A549 (cell line): Measurements from ENCODE around the gene CSRP2. TPM values are rescaled to one million over a fixed set of nuclear protein-coding genes. Genes with fewer than 3 reads are reported as not detected.

ENCODE experiments used
- ATAC-seq, 2 experiments: fragments of 200-7000 bp in 1 of 2; fragments of >200 bp in 1 of 2; cut with Nextera tagmentation in 1 of 2; cut with Tn5 transposase in 1 of 2; 3 replicates each; pipeline versions ENCODE4 v1.8.0 to v1.9.1; 2018 to 2020; ENCODE audit warnings: mild to moderate bottlenecking in 1 of 2, moderate library complexity in 1 of 2
- CTCF ChIA-PET: fragments of 300-600 bp; sonication (Branson Sonifier 250); formaldehyde crosslinking; extraction: SDS; loops from one replicate; lab custom pipeline; 2021; ENCODE audit warnings: antibody characterized with exemption, inconsistent platforms; lab: Yijun Ruan, JAX
- POLR2A ChIA-PET: fragments of 350-600 bp; formaldehyde crosslinking; extraction: SDS; loops from one replicate; lab custom pipeline; 2021; ENCODE audit warnings: antibody characterized with exemption, inconsistent platforms; lab: Yijun Ruan, JAX
- DNase-seq, 2 experiments: peaks; one replicate each; pipeline versions ENCODE4 v3.0.0 to v3.0.0-alpha.2; 2011 to 2016; ENCODE audit warnings: low read depth in 1 of 2, low spot score in 1 of 2
- FAIRE-seq: peaks from 2 replicates; lab custom pipeline; 2011; peaks lifted over from hg19 to GRCh38; lab: Jason Lieb, UNC
- H3K27ac ChIP-seq, 2 experiments: fragments of >200 bp; sonication (Bioruptor Twin); formaldehyde crosslinking; 3 replicates each; pipeline ENCODE4 v1.5.1; 2016 to 2017
- H3K4me1 ChIP-seq: fragments of >200 bp; sonication (Bioruptor Twin); formaldehyde crosslinking; 3 replicates; pipeline ENCODE4 v1.6.1; 2016
- H3K4me2 ChIP-seq: fragments of >200 bp; sonication (Bioruptor Twin); formaldehyde crosslinking; 3 replicates; pipeline ENCODE4 v1.6.1; 2016
- H3K4me3 ChIP-seq: fragments of >200 bp; sonication (Bioruptor Twin); formaldehyde crosslinking; 3 replicates; pipeline ENCODE4 v1.5.1; 2016
- H3K9me3 ChIP-seq: fragments of >200 bp; sonication (Bioruptor Twin); formaldehyde crosslinking; 3 replicates; pipeline ENCODE4 v1.6.1; 2016
- BHLHE40 ChIP-seq: IDR thresholded peaks from 2 replicates; pipeline ENCODE4 v1.6.1; 2012; ENCODE audit warnings: low read depth, low read length, inconsistent platforms
- CHD4 ChIP-seq: fragments of 200-600 bp; sonication (generic); IDR thresholded peaks from 2 replicates; pipeline ENCODE4 v1.6.1; 2016; ENCODE audit warnings: antibody characterized with exemption, mild to moderate bottlenecking, borderline replicate concordance
- EHF ChIP-seq: fragments of 250-450 bp; sonication (Bioruptor Pico); IDR thresholded peaks from 2 replicates; pipeline ENCODE4 v1.5.0; 2020; ENCODE audit warnings: mild to moderate bottlenecking
- ESRRA ChIP-seq: fragments of 150-350 bp; IDR thresholded peaks from 2 replicates; pipeline ENCODE4 v1.6.1; 2014; ENCODE audit warnings: mild to moderate bottlenecking, low read length, borderline replicate concordance
- FOSB ChIP-seq: fragments of 250-450 bp; sonication (Bioruptor Pico); IDR thresholded peaks from 2 replicates; pipeline ENCODE4 v1.5.0; 2020; ENCODE audit warnings: mild to moderate bottlenecking, moderate library complexity
- HOXB13 ChIP-seq: fragments of 250-450 bp; sonication (Bioruptor Pico); IDR thresholded peaks from 2 replicates; pipeline ENCODE4 v1.5.0; 2020; ENCODE audit warnings: low read depth, mild to moderate bottlenecking, moderate library complexity
- KDM1A ChIP-seq: fragments of 200-600 bp; sonication (generic); IDR thresholded peaks from 2 replicates; pipeline ENCODE4 v1.6.1; 2016; ENCODE audit warnings: low read depth, mild to moderate bottlenecking
- MAFK ChIP-seq: fragments of 450-650 bp; IDR thresholded peaks from 2 replicates; pipeline ENCODE4 v1.6.1; 2014; ENCODE audit not compliant: partially characterized antibody
- MYC ChIP-seq: IDR thresholded peaks from 2 replicates; pipeline ENCODE4 v1.6.1; 2012; ENCODE audit warnings: mild to moderate bottlenecking, inconsistent platforms, low read length, improper control_type of control experiment, borderline replicate concordance
- NR3C1 ChIP-seq: fragments of >200 bp; sonication (Bioruptor Twin); formaldehyde crosslinking; IDR thresholded peaks from 3 replicates; pipeline ENCODE4 v1.6.1; 2017
- RARB ChIP-seq: fragments of 250-450 bp; sonication (Bioruptor Pico); IDR thresholded peaks from 2 replicates; pipeline ENCODE4 v1.8.0; 2021; ENCODE audit warnings: mild to moderate bottlenecking, moderate library complexity
- RFX5 ChIP-seq: fragments of 450-650 bp; IDR thresholded peaks from 2 replicates; pipeline ENCODE4 v1.7.1; 2014; ENCODE audit warnings: antibody characterized with exemption, mild to moderate bottlenecking, moderate library complexity
- SMC3 ChIP-seq: fragments of >200 bp; sonication (Bioruptor Twin); formaldehyde crosslinking; IDR thresholded peaks from 3 replicates; pipeline ENCODE4 v1.6.1; 2018; ENCODE audit warnings: inconsistent platforms
- SREBF2 ChIP-seq: fragments of 450-650 bp; IDR thresholded peaks from 2 replicates; pipeline ENCODE4 v1.6.1; 2014; ENCODE audit warnings: mild to moderate bottlenecking, moderate library complexity
- ZC3H11A ChIP-seq: fragments of 450-650 bp; IDR thresholded peaks from 2 replicates; pipeline ENCODE4 v1.6.1; 2014; ENCODE audit warnings: antibody characterized with exemption, mild to moderate bottlenecking
- ZNF302 ChIP-seq: fragments of 250-450 bp; sonication (Bioruptor Pico); IDR thresholded peaks from 2 replicates; pipeline ENCODE4 v1.9.0; 2021; ENCODE audit warnings: inconsistent platforms, mild to moderate bottlenecking, moderate library complexity
- ZSCAN20 ChIP-seq: fragments of 250-450 bp; sonication (Bioruptor Pico); IDR thresholded peaks from 2 replicates; pipeline ENCODE4 v1.8.0; 2022; ENCODE audit warnings: mild to moderate bottlenecking, moderate library complexity
- WGBS: methylation state at CpG from one replicate; pipeline ENCODE4 v1.1.6; 2017; ENCODE audit errors: missing lambda C conversion rate; 5-methylcytosine and 5-hydroxymethylcytosine counted together
- polyA plus RNA-seq, 4 experiments: library from polyadenylated mRNA; depleted of rRNA in 3 of 4; stranded (reverse); fragments of >200 nt; fragmentation: RNase III in 1 of 4; extraction: RNeasy Plus Mini Kit Qiagen cat#74134 plus additional on column Dnase treatment in 1 of 4; gene quantifications; 2 replicates in 3 of 4; 3 replicates in 1 of 4; pipeline ENCODE4 v1.2.3, GENCODE V29; 2011 to 2017
- TF ChIP-seq, protein P1 (sequence below): fragments of >200 bp; sonication (Bioruptor Twin); formaldehyde crosslinking; IDR thresholded peaks from 3 replicates; pipeline ENCODE4 v1.5.1; 2016
- TF ChIP-seq, protein P2 (sequence below): IDR thresholded peaks from 2 replicates; pipeline ENCODE4 v1.6.1; 2012
- TF ChIP-seq, protein P3 (sequence below): fragments of 250-450 bp; sonication (Bioruptor Pico); IDR thresholded peaks from 2 replicates; pipeline ENCODE4 v1.5.0; 2020; ENCODE audit warnings: low read depth, mild to moderate bottlenecking, moderate library complexity
- TF ChIP-seq, protein P4 (sequence below): fragments of 250-450 bp; sonication (Bioruptor Pico); IDR thresholded peaks from 2 replicates; pipeline ENCODE4 v1.5.0; 2021; ENCODE audit warnings: mild to moderate bottlenecking, moderate library complexity, borderline replicate concordance
- TF ChIP-seq, protein P5 (sequence below): IDR thresholded peaks from 2 replicates; pipeline ENCODE4 v1.6.1; 2012
- TF ChIP-seq, protein P6 (sequence below): fragments of >200 bp; sonication (Bioruptor Twin); formaldehyde crosslinking; IDR thresholded peaks from 2 replicates; pipeline ENCODE4 v1.6.1; 2016

CSRP2 gene
- polyA plus RNA-seq, 2 of the 4 experiments (the other 2 are of a cell fraction), result 19.2 to 23.6 TPM

DNA sequence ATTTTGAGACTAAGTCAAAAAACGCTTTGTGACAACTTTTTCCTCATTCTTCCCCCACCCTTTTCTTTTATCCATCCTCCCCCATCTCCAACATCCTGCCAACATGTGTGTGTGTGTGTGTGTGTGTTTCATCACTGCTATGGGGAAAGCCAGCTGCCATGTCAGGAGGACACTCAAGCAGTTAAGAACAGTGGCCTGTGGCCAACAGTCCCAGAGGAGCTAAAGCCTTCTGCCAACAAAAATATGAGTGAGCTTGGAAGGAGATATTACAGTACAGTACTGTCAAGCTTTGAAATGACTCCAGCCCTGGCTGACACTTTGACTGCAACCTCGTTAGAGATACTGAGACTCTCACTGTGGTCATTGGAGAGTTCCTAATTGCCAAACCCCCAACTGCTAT, 5.0 kb upstream of the CSRP2 start:
- ATAC-seq (no peak), FAIRE-seq (no peak), DNase-seq (no peak)
- no peaks in the 10 kb centered on the region for H3K9me3 ChIP-seq
- ChIA-PET CTCF (no interaction called here), POLR2A (no interaction called here)
- H3K4me3 ChIP-seq, result no peak overlapping the region
- no peak overlapping the region for H3K27ac ChIP-seq
- WGBS, result 41% methylated on average over 2 of the region's 2 CpGs
- H3K4me2 ChIP-seq, result no peak overlapping the region
- peaks cover 5% of the 10 kb centered on the region; the same call in 2 of the 3 replicates for H3K4me1 ChIP-seq
- TF ChIP-seq SREBF2, result no peak
- TF ChIP-seq ESRRA, result no peak
- TF ChIP-seq, protein P1, sequence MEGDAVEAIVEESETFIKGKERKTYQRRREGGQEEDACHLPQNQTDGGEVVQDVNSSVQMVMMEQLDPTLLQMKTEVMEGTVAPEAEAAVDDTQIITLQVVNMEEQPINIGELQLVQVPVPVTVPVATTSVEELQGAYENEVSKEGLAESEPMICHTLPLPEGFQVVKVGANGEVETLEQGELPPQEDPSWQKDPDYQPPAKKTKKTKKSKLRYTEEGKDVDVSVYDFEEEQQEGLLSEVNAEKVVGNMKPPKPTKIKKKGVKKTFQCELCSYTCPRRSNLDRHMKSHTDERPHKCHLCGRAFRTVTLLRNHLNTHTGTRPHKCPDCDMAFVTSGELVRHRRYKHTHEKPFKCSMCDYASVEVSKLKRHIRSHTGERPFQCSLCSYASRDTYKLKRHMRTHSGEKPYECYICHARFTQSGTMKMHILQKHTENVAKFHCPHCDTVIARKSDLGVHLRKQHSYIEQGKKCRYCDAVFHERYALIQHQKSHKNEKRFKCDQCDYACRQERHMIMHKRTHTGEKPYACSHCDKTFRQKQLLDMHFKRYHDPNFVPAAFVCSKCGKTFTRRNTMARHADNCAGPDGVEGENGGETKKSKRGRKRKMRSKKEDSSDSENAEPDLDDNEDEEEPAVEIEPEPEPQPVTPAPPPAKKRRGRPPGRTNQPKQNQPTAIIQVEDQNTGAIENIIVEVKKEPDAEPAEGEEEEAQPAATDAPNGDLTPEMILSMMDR, result no peak
- no peak for TF ChIP-seq MYC
- TF ChIP-seq RARB (CRISPR knock-in tag), result no peak
- no peak for TF ChIP-seq SMC3
- TF ChIP-seq NR3C1, result no peak
- no peak for TF ChIP-seq BHLHE40
- TF ChIP-seq EHF (CRISPR knock-in tag), result no peak
- TF ChIP-seq KDM1A, result no peak
- no peak for TF ChIP-seq CHD4
- TF ChIP-seq, protein P2, sequence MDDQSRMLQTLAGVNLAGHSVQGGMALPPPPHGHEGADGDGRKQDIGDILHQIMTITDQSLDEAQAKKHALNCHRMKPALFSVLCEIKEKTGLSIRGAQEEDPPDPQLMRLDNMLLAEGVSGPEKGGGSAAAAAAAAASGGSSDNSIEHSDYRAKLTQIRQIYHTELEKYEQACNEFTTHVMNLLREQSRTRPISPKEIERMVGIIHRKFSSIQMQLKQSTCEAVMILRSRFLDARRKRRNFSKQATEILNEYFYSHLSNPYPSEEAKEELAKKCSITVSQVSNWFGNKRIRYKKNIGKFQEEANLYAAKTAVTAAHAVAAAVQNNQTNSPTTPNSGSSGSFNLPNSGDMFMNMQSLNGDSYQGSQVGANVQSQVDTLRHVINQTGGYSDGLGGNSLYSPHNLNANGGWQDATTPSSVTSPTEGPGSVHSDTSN, result no peak
- TF ChIP-seq, protein P3, sequence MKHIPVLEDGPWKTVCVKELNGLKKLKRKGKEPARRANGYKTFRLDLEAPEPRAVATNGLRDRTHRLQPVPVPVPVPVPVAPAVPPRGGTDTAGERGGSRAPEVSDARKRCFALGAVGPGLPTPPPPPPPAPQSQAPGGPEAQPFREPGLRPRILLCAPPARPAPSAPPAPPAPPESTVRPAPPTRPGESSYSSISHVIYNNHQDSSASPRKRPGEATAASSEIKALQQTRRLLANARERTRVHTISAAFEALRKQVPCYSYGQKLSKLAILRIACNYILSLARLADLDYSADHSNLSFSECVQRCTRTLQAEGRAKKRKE (CRISPR knock-in tag), result no peak
- TF ChIP-seq, protein P4, sequence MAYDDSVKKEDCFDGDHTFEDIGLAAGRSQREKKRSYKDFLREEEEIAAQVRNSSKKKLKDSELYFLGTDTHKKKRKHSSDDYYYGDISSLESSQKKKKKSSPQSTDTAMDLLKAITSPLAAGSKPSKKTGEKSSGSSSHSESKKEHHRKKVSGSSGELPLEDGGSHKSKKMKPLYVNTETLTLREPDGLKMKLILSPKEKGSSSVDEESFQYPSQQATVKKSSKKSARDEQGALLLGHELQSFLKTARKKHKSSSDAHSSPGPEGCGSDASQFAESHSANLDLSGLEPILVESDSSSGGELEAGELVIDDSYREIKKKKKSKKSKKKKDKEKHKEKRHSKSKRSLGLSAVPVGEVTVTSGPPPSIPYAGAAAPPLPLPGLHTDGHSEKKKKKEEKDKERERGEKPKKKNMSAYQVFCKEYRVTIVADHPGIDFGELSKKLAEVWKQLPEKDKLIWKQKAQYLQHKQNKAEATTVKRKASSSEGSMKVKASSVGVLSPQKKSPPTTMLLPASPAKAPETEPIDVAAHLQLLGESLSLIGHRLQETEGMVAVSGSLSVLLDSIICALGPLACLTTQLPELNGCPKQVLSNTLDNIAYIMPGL (CRISPR knock-in tag), result no peak
- TF ChIP-seq ZSCAN20 (CRISPR knock-in tag), result no peak
- no peak for TF ChIP-seq ZC3H11A
- TF ChIP-seq HOXB13 (CRISPR knock-in tag), result no peak
- TF ChIP-seq MAFK, result no peak
- TF ChIP-seq, protein P5, sequence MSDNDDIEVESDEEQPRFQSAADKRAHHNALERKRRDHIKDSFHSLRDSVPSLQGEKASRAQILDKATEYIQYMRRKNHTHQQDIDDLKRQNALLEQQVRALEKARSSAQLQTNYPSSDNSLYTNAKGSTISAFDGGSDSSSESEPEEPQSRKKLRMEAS, result no peak
- TF ChIP-seq, all 56 proteins: peak for 0

DNA sequence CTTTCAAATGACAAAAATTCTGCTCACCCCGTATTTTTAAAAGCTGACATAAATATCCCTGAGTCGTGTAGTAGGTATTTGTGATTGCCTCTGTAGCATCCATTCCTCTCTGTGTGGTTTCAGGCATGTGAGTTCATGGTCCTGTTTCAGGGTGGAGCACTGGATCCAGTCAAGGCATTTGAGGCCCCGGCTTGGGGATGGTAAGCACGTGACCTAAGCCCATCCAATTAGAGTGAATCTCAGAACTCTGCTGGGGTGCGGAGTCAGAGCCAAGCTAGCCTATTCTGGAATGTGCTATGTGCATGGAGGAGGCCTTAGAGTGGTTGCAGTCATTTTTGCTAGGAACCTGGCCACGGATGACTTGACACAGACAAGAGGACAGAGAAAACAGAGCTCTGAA, 4.3 kb upstream of the CSRP2 start:
- H3K4me3 ChIP-seq, result no peak overlapping the region
- FAIRE-seq (no peak), DNase-seq (no peak), ATAC-seq (no peak)
- no peak overlapping the region for H3K27ac ChIP-seq
- POLR2A ChIA-PET, result no interaction called here
- CTCF ChIA-PET, result interaction anchor here (0.9 kb wide), 1 partner anchor 518 kb away, joined by 3 read pairs; no protein-coding TSS in a partner anchor
- WGBS, result 41% methylated on average over 6 of the region's 6 CpGs
- peaks cover 5% of the 10 kb centered on the region; the same call in 2 of the 3 replicates for H3K4me1 ChIP-seq
- TF ChIP-seq ESRRA (no peak), FOSB (no peak), RFX5 (no peak), ZNF302 (CRISPR knock-in tag) (no peak), ZC3H11A (no peak)
- TF ChIP-seq, protein P6, sequence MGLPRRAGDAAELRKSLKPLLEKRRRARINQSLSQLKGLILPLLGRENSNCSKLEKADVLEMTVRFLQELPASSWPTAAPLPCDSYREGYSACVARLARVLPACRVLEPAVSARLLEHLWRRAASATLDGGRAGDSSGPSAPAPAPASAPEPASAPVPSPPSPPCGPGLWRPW, result no peak
- H3K4me2 ChIP-seq, result no peak overlapping the region
- H3K9me3 ChIP-seq, result no peaks in the 10 kb centered on the region
